Activated CD4-positive, CD25-positive, alpha-beta regulatory T cell treated with anti-CD3 and anti-CD28 coated beads, Interleukin-2, amount 50 U/mL, for 72 hours (primary cell): ENCODE measurements around the gene NCAM1.
"Not testable (repeated sequence)": the region's sequence is repeated elsewhere in the genome, so short reads cannot be mapped to it uniquely, and the experiment has no call there.

ENCODE experiments used
- DNase-seq: peaks from one replicate; pipeline ENCODE4 v3.0.0; 2021

Gene NCAM1

DNA sequence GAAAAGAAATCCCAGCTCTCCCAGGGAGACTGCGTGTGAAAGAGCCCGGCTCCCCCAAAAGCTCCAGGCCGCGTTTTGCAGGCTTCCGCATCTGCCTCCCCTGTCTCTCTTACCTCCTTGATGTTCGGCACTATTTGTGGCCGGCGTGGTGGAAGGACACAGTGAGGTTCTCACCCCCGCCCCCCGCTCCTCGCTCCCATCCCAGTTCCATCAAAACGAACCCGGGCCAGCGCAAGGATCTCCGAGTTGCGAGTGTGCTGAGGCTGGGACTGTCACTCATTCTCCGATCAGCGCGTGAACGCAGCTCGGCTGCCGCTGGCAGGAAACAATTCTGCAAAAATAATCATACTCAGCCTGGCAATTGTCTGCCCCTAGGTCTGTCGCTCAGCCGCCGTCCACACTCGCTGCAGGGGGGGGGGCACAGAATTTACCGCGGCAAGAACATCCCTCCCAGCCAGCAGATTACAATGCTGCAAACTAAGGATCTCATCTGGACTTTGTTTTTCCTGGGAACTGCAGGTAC lies at the start of gene NCAM1:
Gene NCAM1 (plus strand): TSS at position 275 of the 523 bp plus-strand sequence.
- DNase-seq: no peak

DNA sequence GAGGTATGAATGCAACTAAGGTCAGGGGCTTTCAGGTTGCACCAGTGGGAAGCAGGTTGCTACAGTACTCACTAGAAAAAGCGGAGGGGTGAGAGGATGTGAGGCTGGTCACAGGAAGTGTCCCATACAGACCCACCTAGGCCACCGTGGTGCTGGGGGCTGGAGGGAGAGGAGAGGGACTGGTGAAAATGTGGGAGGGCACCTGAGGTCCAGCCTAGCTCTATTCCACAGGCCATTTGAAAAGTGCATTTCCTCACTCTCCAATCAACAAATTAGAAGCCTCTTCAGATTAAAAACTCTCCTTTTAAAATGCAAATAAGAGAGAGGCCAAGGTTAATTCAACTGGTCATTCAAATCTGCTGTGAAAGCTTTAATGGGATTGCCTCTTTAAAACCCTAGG lies 38.6 kb upstream of the NCAM1 start:
- DNase-seq: no peak

DNA sequence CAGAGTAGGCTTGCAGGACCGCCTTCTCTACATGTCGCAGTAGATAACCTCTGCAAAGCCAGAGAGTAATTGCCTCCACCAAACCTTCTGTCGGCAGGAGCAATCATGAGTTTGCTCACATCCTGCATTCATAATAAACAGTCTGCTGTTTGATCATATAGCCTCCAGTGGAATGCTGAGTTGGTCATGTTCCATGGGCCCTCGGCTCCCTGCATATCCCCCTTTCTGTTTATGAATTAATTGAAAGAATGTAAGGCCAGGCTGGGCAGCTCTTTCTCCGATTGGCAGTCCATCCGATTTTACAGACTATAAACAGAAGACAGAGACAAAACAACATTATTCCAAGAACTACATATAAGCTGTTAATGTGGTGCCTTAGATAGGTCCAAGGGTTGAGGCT lies 36.4 kb upstream of the NCAM1 start:
- DNase-seq: not testable (repeated sequence)

DNA sequence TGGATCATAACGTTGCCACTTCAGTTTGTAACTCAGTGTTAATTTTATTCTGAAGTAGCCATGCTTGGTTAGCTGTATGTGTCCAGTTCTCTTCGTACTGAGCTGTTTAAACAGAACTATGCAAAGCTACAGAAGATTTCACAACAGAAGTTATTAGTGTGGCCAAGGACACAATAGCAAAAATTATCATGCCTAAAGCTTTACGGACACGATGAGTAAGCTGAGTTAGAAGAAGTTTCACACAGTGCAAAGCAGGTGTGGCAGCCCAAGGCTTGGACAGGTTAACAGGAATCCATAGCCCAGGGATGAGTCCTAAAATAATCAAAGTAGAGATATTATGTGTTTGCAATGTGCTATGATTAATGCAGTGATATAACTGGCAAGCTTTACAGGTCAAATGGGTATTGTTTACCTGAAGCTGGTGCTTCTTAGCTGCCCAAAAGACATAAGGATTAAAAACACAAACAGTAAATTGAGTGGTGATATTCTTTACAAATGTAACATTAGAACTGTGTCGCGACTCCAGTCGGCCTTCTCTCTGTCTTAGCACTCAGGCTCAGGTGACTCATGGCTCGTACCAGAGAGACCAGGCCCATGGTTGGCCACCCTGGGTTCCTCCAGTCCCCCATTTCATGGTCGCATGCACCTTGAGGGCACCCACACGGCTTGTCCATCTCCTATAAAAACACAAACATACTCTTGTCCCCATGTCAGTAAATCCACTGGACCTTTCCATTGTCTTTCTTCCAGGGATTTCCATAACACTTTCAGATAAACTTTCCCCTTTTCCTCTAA lies 35.5 kb upstream of the NCAM1 start:
- no peak for DNase-seq

DNA sequence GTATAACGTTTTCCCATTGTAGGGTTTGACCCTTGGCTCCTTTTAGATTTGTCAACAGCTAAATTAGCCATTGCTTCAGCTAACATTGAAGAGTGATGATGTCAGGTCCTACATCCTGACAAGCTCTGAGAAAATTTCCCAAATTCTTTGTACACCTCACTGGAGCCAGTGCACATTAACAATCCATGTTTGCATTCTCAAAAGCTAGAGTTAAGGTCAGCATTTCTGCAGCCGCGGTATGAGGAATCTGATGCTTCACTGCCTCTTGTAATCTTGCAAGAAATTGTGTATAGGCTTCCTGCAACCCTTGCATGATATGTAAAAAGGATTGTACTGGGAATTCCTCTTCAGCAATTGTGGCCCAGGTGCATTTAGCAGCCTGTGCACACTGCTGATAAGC lies 33.1 kb upstream of the NCAM1 start:
- no peak for DNase-seq

DNA sequence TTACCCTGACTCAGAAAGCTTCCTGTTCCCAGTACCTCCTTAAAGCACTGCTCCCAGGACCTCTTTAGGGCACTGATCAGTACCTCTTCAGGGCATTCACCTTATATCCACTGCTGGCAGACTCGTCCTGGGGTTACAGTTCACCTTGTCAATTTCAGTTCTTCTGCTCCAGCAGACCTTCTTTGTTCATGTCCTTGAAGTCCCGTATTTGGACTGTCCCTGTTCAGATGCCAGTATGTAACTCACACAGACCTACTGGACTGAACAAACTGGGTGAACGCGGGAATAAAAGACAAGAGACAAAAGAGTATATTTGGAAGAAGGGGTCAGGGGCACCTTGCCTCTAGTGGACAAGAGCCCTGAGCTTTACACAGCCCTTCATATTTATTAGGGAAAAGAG lies 31.8 kb upstream of the NCAM1 start:
- no peak for DNase-seq

DNA sequence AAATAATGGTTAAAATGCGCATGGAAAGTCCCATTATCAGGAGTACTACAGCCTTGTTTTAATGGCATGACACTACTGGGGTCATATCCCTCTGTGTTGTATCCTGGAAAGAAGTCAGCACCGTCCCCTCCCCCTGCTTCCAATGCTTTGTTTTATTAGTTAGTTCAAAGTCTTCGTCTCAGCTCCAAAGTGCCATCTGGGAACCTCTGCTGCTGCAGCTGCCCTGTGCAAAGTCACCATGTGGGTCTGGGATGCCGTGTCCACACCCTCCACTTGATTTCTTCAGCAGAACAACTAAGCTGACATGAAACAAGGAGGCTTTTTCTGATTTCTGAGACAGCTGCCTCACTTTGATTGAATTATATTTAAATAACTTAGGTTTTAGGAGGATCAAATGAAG lies 29.5 kb upstream of the NCAM1 start:
- no peak for DNase-seq

DNA sequence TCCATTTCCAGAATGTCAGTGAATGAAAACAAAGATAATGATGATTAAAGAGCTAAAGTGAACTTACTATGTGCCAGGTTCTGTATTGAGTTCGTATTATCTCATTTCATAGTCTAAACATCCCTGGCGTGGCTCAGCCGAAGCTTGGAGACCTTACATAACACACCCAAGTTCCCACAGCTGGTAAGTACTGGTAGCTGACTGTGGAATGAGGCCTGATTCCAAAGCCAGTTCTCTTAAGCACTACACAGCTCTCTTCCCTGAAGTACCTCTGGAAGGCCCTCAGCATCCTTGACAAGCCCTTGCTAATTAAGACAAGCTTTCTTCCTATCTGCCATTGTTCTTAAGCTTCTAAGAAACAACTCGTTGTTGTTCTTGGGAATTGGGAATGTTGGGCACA lies 28.6 kb upstream of the NCAM1 start:
- no peak for DNase-seq

DNA sequence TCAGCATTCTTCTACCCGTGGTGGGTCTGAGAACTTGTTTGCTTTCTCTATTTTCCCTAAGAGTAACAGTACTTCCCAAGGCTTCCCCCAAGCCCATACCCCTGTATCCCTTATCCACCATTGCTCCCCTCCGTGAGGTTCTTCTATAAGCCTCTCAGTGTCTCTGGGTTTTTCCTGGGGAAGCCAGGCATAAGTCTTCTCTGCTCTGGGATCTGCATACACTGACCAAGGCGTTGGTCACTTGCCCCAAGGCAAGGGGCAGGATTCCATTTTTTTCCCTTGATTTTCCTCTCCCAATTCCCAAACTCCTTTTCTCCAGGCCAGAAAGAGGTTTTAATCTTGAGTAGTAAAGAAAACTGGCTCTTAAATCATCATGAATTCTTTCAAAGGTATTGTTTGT lies 27.2 kb upstream of the NCAM1 start:
- no peak for DNase-seq

DNA sequence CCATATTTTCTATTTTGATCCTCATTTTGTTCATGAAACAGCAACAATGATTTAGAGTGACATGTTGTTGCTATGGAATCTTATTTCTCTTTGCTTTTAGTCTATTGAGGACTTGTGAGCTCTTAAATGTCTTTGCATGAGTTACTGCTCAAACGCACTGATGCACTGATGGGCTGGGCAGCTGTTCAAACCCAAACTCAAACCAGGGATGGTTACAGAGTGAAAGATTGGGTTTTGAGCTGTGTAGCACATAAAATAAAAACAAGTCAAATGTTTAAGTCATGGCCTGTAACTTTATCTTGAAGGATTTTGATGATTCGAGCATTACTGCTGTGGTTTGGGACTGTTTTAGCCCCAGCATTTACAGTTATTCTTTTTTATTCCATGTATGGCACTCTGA lies 20.1 kb upstream of the NCAM1 start:
- DNase-seq: no peak

DNA sequence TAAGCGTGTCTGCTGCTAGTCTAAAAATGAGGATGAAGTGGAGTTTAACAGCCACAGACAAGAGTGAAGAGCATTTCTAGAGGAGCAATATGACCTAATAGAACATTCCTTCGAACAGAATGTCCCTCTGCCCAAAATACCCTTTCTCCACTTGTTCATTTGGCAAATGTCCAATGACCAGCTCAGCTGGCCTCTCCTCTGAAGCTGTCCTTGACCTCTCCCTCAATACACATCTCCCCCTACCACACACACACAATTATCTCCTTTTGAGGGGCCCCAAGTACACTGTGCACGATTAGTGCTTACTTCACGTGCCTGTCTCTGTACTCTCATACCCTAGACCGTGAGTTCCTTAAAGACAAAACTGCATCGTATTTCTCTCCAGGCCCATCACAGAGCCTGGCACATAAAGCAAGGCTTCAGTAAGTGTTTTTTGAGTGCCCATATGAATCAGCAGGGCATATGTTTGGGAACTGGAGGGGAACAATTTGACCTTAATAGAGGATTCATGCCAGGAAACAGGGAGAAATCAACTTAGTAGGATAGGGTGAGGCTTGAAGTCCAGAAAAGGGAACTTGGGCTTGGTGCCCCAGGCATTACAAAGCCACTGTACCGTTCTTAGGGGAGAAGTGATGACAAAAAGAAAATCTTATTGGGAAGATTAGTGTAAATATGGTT lies 18.1 kb upstream of the NCAM1 start:
- DNase-seq: no peak

DNA sequence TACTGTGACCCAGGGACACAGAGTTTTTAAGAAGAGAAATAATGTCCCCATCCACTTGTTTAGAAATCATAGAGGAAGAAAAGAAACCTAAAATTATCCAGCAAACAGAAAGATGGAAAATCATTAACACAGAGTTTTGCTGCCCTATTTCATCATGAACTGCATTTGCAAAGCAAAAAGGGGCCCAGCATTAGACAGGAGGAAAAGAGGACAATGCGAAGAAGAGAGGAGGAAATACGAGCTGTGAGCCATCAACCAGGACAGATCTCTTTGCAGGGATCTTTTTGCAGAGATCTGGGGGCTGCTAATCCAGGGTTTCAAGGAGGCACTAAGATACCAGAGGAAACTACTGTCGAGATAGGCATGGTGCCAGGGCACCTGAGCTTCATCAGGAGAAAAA lies 14.4 kb upstream of the NCAM1 start:
- no peak for DNase-seq

DNA sequence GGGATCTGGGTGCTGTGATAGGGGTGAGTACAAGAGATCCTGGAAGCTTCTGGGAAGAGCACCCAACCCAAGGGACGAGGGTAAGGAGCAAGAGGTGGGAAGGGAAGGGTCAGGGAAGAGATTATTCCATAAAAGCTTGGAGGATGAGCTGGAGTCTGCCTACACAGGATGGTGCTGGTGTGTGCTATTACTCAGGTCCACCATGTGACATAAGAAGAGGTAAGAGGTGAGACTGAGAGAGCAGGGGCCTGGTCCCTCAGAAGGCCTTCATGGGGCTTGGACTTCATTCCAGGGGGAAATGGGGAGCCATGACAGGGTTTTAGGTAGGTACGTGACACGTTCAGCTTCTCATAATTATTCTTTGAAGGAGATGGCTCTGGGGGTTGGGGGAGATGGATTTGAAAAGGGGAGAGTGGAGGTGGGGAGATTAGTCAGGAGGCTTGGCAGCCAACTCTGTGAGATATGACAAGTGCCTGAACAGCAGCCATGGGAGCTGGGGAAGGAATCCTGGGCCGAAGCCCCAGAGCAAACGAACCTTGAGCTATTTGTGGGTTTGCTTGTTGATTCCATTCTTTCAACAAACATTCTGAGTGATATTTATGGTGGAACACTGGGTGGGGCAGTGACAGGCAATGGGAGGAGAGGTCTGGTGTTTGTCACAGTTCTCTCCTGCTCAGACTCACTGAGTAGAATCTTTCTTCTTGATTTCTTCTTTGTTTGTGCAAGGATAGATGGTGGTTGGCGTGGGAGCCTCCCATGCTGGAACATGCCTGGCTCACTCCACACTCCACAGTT lies 11.2 kb upstream of the NCAM1 start:
- no peak for DNase-seq

DNA sequence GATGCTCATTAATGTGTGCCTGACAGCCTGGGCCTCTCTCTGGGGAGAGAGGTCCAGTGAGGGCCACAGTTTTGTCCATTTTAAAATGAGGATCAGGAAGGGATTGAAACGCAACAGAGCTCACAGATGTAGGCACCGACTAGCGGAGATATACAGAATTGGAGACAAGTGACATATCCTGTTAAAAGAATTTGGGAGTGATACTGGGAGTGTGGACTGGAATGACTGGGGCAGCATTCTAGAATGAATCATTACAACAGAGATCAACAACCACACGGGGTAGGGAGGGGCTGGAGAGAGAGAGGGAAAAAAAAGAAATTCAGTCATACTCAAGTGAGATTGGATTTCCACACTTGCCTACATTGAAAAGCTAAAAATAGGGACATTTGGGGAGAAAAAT lies 2.5 kb upstream of the NCAM1 start:
- DNase-seq: no peak

DNA sequence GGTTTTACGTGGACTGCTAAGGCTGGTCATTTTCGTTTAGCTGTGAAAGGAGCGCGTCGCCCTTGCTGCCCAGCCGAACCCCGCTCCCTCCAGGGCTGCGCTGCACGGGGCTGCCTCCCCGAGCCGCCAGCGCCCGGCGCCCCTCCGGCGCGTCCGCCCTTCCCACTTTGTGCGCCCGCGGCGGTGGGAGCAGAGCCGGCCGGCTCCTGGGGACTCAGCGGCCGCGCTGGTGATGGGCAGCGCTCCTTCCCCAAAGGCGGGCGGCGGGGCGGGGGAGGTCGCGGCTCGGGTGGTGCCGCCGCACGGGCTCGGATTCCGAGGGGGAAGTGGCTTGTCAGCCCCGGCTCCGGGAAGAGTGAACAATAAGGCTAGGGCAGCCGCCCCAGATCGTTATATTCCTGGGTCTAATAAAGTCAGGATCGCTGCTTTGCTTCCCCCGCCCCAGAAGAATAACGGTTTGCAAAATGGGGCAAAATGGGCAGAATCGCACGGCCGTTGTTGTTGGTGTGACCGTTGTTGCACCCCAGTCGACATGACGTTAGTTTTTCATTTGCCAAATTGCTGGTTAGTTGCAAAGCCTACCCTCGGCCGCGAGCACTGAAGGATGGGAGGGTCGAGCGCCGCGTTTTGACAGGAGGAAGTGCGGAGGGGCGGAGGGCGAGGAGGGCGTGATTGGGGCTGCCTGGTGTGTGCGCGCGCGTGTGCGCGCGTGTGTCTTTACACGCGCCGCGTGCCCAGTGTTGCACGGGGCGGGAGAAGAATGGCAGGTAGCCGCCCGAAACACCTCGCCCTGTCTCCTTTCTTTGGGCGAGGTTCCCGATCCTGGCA lies 745 bp downstream of the NCAM1 start:
- DNase-seq: no peak

DNA sequence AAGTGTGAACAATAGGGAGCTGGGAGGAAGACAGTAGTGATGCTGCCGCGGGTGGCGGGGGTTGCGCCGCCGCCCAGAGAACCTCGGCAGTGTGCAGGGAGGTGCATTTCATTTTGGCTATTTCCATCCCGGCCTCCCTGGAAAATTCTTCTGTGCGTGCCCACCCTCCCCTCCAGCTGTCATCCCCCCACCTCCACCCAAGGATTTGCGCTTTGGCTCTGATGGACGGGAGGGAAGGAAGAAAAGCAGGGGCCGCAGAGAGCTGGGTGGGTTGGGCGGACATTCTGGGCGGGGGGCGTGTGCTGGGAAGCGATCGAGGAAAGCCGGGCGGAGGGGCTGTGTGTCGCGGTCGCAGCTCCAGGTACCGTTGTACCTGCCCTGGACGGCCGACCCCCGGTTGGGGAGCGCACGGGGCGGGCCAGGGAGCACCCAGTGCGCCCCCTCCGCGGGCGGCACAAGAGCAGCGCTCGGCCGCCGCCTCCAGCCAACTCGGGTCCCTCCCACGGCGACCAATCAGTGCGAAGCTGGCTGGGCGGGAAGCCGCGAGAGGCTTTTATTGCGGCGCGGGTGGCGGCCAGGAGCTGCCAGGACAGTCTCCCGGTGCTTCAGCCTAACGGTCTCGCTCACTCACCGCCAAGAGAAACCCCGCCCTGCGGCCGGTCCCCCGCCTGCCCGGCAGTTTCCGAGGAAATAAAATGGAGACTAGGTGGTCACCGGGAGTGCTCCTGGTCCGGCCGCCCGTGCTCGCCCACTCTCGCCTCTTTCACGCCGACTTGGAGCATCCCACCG lies 1.6 kb downstream of the NCAM1 start:
- no peak for DNase-seq

DNA sequence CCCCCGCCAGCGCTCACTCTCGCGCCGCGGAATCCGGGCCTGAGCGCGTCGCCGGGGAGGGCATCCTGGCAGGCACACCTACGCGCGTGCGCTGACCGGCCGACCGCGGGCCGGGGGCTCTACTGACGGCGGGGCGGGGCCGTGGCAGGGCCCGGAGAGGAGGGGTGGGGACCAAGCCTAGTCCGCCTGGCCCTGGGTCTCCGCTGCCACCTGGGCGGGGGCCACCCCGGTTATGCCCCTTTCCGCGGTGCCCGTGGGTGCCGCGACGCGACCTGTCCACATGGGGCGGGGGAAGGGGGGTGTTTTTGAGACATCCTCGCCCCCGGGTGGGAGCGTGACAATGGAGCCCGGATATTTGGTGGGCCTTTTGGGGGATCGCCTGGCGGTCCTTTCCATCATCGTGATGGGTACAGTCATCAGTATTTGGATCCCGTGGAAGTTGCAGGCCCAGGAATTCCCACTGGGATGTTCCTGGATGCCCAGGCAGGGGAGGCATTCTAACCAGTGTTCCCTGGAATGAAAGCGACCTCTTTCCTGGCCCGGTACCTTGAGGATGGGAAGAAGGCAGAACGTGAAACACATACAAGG lies 2.2 kb downstream of the NCAM1 start:
- no peak for DNase-seq

DNA sequence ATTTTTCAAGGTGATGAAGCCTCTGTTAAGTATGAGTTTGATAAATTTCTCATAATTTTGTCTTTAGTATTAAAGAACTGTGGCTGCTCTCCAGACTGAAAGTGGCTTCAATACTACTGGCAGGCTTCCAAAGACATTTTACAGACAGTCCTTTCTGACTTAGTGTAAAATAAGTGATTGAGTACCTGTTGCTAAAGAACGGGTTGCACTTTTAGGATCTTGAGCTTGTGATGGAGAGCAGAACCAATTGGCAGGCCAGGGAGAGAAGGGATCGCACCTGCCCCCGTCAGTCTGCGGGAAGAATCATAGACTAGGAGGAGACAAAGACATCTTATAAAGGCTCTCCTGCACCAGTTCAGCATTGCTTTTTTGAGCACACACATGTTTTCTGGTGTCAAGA lies 4.4 kb downstream of the NCAM1 start:
- DNase-seq: no peak

DNA sequence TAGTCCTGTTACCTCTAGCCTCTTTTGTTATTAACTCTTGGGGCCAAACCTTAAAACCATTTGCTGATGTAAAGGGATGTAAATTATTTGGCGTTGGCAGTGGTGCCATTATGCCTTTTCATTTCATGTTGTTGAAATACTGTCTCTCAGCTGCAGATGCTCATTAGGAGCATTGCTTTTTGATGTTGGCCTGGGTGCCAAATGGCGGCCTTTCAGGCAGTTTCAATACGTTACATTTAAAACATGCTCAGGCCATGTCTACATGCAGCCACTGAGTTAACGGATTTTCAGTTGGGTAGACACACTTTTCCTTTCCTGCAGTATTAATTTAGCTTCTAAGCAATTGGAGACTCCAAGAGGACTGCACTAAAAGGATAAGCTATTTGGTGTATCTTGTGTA lies 5.3 kb downstream of the NCAM1 start:
- no peak for DNase-seq

DNA sequence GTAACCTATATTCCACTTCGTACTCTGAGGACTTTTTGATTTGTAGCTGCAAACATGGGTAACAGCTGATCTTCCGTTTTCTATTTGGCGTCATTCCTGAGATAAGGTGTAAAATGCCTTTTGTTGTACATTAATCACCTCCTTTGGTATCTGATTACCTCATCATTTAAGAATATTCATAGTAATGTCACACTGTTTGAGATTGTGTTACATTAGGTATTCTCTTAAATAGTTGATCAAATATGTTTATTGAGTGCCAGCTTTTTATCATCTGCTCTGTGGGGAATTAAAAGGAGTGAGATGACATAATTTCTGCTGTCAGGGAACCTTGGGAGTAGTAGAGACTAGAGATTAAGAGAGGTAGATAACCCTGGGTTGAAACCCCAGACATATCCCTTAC lies 5.9 kb downstream of the NCAM1 start:
- no peak for DNase-seq

DNA sequence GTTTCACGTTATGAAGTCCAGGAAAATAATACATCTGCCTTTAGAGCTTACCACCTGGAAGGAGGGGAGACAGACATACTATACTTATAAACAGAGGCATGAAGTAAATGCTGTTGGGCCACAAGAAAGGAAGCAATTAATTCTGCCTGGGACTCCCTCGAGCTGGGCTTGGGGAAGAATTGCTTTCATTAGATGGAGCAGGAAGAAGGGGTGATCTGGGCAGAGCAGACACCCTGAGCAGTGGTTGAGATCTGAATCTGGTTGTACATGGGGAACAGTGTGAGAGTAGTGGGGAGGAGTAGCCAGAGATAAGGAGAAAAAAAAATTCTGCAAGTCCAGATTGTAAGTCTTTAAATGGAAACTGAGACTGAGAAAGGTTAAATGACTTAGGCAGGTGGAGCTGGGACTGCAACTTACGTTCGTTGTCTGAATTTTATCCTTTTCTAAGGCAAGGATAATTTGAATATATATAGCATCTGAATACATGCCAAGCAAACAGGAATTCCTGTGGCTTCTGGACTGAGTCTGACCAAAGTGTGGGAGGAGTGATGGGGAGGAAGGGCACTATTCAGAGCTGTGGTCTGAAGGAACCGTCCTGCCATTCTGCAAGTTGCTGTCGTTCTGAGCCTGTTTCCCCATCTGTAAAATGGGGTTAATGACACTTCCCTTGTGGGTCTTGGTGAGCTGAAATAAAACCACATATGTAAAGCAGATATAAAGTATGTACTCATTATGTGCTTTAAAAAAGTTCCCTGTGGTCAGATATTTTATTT lies 7.9 kb downstream of the NCAM1 start:
- no peak for DNase-seq
